ENCODE measurements around the gene CCDC192. TPM values are rescaled to one million over a fixed set of nuclear protein-coding genes. Genes with fewer than 3 reads are reported as not detected.

Gene CCDC192
- total and polyA plus RNA-seq, 2 donors = 0.09 to 0.11 TPM

GRCh38 chr5:127947941-127948340 lies 244.8 kb downstream of the CCDC192 start:
- no peak for DNase-seq (ENCODE audit: low read depth in 6 of 9, low spot score in 9 of 9)
- Histone ChIP-seq H3K27ac (ENCODE audit: low read depth in 1 of 2, low read length in 1 of 2) (no peak overlapping the region), H3K4me1 (ENCODE audit: control insufficient read depth in 2 of 2, insufficient read depth in 2 of 2, low read length in 2 of 2) (no peaks in the 10 kb centered on the region), H3K4me3 (ENCODE audit: low read length in 2 of 2) (no peak overlapping the region), H3K27me3 (ENCODE audit: control insufficient read depth in 2 of 2, insufficient read depth in 1 of 2, low read length in 1 of 2) (no peaks in the 10 kb centered on the region), H3K9me3 (ENCODE audit: control insufficient read depth in 2 of 2, insufficient read depth in 1 of 2, low read length in 1 of 2) (no peaks in the 10 kb centered on the region), H3K36me3 (ENCODE audit: control insufficient read depth in 2 of 2, insufficient read depth in 2 of 2, low read length in 1 of 2) (no peaks in the 10 kb centered on the region)
- WGBS = 98% methylated on average over 1 of the region's 1 CpG

DNA sequence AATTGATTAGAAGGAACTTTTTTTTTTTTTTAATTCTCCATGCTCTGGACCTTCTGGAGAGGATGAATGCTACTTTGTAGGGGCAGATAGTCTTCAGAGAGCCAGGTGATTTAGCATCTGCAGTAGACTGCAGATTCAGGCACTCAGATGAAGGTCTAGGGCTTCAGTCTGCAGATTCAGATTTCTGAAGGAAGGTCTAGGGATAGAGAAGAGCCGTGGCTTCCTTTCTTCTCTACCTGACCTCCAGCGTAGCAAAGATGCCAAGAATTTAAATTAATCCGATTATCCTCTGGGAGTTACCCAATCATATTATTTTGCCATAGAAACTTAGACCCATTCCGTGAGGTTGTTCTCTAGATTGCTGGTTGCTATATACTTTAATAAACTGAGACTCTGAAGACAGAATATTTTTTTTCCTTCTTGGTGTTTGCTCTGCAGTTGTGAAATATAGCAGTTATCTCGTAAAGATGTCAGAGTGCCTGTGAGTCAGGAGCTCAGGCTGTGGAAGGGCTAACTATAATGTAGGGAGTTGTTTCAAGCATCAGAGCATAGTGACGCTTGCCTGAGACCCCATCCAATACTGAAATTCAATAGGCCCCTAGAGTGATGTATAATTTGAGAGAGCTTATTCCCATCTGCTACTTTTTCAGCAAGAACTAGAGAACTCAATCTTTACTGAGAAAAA lies 247.7 kb downstream of the CCDC192 start:
- no peak for DNase-seq (ENCODE audit: low read depth in 6 of 9, low spot score in 9 of 9)
- no peak overlapping the region for H3K27ac ChIP-seq (ENCODE audit: low read depth in 1 of 2, low read length in 1 of 2)
- H3K9me3 ChIP-seq (ENCODE audit: control insufficient read depth in 2 of 2, insufficient read depth in 1 of 2, low read length in 1 of 2) = no peaks in the 10 kb centered on the region
- 95% methylated on average over 6 of the region's 6 CpGs for WGBS
- no peaks in the 10 kb centered on the region for H3K27me3 ChIP-seq (ENCODE audit: control insufficient read depth in 2 of 2, insufficient read depth in 1 of 2, low read length in 1 of 2)
- H3K4me3 ChIP-seq (ENCODE audit: low read length in 2 of 2) = no peak overlapping the region
- no peaks in the 10 kb centered on the region for H3K36me3 ChIP-seq (ENCODE audit: control insufficient read depth in 2 of 2, insufficient read depth in 2 of 2, low read length in 1 of 2)
- no peaks in the 10 kb centered on the region for H3K4me1 ChIP-seq (ENCODE audit: control insufficient read depth in 2 of 2, insufficient read depth in 2 of 2, low read length in 2 of 2)

- H3K4me1 ChIP-seq (ENCODE audit: control insufficient read depth in 2 of 2, insufficient read depth in 2 of 2, low read length in 2 of 2) = no peaks in the 10 kb centered on the region
- 94% methylated on average over 4 of the region's 4 CpGs for WGBS
- DNase-seq (ENCODE audit: low read depth in 6 of 9, low spot score in 9 of 9) = no peak
- no peak overlapping the region for H3K27ac ChIP-seq (ENCODE audit: low read depth in 1 of 2, low read length in 1 of 2)
- H3K36me3 ChIP-seq (ENCODE audit: control insufficient read depth in 2 of 2, insufficient read depth in 2 of 2, low read length in 1 of 2) = no peaks in the 10 kb centered on the region
- no peak overlapping the region for H3K4me3 ChIP-seq (ENCODE audit: low read length in 2 of 2)
- H3K9me3 ChIP-seq (ENCODE audit: control insufficient read depth in 2 of 2, insufficient read depth in 1 of 2, low read length in 1 of 2) = no peaks in the 10 kb centered on the region
- no peaks in the 10 kb centered on the region for H3K27me3 ChIP-seq (ENCODE audit: control insufficient read depth in 2 of 2, insufficient read depth in 1 of 2, low read length in 1 of 2)
Observed at GRCh38 chr5:127951791-127952190, 248.6 kb downstream of the CCDC192 start.

DNA sequence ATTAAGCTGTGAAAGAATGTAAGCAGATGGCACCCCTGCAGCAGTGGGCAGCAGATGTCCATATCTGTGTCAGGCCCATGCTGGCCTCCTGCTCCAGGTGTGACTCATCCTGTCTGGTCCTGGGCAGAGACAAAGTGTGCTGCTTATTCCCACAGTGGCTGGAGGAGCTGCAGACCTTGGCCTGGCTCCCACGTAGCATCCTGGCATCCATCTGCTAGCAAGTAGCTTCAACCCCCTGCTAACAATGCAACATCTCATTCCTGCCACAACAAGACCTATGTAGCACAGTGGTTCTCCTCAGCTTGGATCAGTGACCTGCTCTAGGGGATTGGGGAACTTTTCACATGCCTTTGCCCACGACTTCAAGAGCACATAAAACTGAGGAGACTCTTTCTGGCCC lies 254.0 kb downstream of the CCDC192 start:
- Histone ChIP-seq H3K4me3 (ENCODE audit: low read length in 2 of 2) (no peak overlapping the region), H3K36me3 (ENCODE audit: control insufficient read depth in 2 of 2, insufficient read depth in 2 of 2, low read length in 1 of 2) (no peaks in the 10 kb centered on the region), H3K4me1 (ENCODE audit: control insufficient read depth in 2 of 2, insufficient read depth in 2 of 2, low read length in 2 of 2) (peaks cover 3 to 14% of the 10 kb centered on the region in 2 donors), H3K9me3 (ENCODE audit: control insufficient read depth in 2 of 2, insufficient read depth in 1 of 2, low read length in 1 of 2) (no peaks in the 10 kb centered on the region), H3K27me3 (ENCODE audit: control insufficient read depth in 2 of 2, insufficient read depth in 1 of 2, low read length in 1 of 2) (no peaks in the 10 kb centered on the region), H3K27ac (ENCODE audit: low read depth in 1 of 2, low read length in 1 of 2) (no peak overlapping the region)
- DNase-seq (ENCODE audit: low read depth in 6 of 9, low spot score in 9 of 9) = no peak
- 62% methylated on average over 2 of the region's 2 CpGs for WGBS

DNA sequence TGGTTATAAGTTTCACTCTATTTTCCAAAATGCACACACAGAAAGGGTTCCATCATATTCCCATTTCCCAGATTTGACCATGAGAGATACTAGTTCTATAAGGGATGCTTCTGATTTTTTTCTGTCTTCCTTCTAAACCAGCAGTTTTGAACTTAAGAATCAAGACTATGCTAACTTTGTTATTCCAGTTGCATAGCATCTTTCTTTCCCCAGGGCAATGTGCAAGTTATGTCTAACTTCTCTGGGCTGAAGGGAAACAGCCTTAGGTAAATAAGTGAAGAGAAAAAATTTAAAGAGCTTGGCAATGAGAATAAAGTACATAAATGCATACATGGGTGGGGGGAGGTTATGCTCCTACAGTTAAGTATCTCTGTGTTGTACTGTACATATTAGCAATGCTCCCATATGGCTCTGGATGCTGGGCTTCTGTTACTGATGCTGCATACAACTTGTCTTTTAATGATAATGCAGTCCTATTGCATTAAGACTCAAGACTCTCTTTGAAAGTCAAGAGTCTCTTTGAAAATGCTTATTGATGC lies 254.6 kb downstream of the CCDC192 start:
- H3K27ac ChIP-seq (ENCODE audit: low read depth in 1 of 2, low read length in 1 of 2) = no peak overlapping the region
- no peak for DNase-seq (ENCODE audit: low read depth in 6 of 9, low spot score in 9 of 9)
- H3K9me3 ChIP-seq (ENCODE audit: control insufficient read depth in 2 of 2, insufficient read depth in 1 of 2, low read length in 1 of 2) = no peaks in the 10 kb centered on the region
- no peak overlapping the region for H3K4me3 ChIP-seq (ENCODE audit: low read length in 2 of 2)
- no peaks in the 10 kb centered on the region for H3K27me3 ChIP-seq (ENCODE audit: control insufficient read depth in 2 of 2, insufficient read depth in 1 of 2, low read length in 1 of 2)
- peaks cover 3 to 14% of the 10 kb centered on the region in 2 donors for H3K4me1 ChIP-seq (ENCODE audit: control insufficient read depth in 2 of 2, insufficient read depth in 2 of 2, low read length in 2 of 2)
- no peaks in the 10 kb centered on the region for H3K36me3 ChIP-seq (ENCODE audit: control insufficient read depth in 2 of 2, insufficient read depth in 2 of 2, low read length in 1 of 2)

- Histone ChIP-seq H3K27me3 (ENCODE audit: control insufficient read depth in 2 of 2, insufficient read depth in 1 of 2, low read length in 1 of 2) (no peaks in the 10 kb centered on the region), H3K27ac (ENCODE audit: low read depth in 1 of 2, low read length in 1 of 2) (no peak overlapping the region), H3K4me3 (ENCODE audit: low read length in 2 of 2) (no peak overlapping the region), H3K36me3 (ENCODE audit: control insufficient read depth in 2 of 2, insufficient read depth in 2 of 2, low read length in 1 of 2) (no peaks in the 10 kb centered on the region), H3K9me3 (ENCODE audit: control insufficient read depth in 2 of 2, insufficient read depth in 1 of 2, low read length in 1 of 2) (no peaks in the 10 kb centered on the region), H3K4me1 (ENCODE audit: control insufficient read depth in 2 of 2, insufficient read depth in 2 of 2, low read length in 2 of 2) (peaks cover 3 to 14% of the 10 kb centered on the region in 2 donors)
- WGBS = 84% methylated on average over 5 of the region's 5 CpGs
- no peak for DNase-seq (ENCODE audit: low read depth in 6 of 9, low spot score in 9 of 9)
Observed at GRCh38 chr5:127958421-127959011, 255.3 kb downstream of the CCDC192 start.

GRCh38 chr5:127959152-127959764 lies 256.1 kb downstream of the CCDC192 start:
- no peak for DNase-seq (ENCODE audit: low read depth in 6 of 9, low spot score in 9 of 9)
- no peaks in the 10 kb centered on the region for H3K36me3 ChIP-seq (ENCODE audit: control insufficient read depth in 2 of 2, insufficient read depth in 2 of 2, low read length in 1 of 2)
- no peaks in the 10 kb centered on the region for H3K27me3 ChIP-seq (ENCODE audit: control insufficient read depth in 2 of 2, insufficient read depth in 1 of 2, low read length in 1 of 2)
- no peaks in the 10 kb centered on the region for H3K9me3 ChIP-seq (ENCODE audit: control insufficient read depth in 2 of 2, insufficient read depth in 1 of 2, low read length in 1 of 2)
- H3K4me3 ChIP-seq (ENCODE audit: low read length in 2 of 2) = no peak overlapping the region
- H3K27ac ChIP-seq (ENCODE audit: low read depth in 1 of 2, low read length in 1 of 2) = no peak overlapping the region
- H3K4me1 ChIP-seq (ENCODE audit: control insufficient read depth in 2 of 2, insufficient read depth in 2 of 2, low read length in 2 of 2) = peaks cover 3 to 14% of the 10 kb centered on the region in 2 donors
- 30% methylated on average over 3 of the region's 3 CpGs for WGBS

GRCh38 chr5:127960270-127960691 lies 257.1 kb downstream of the CCDC192 start:
- 96% methylated on average over 1 of the region's 1 CpG for WGBS
- Histone ChIP-seq H3K4me3 (ENCODE audit: low read length in 2 of 2) (no peak overlapping the region), H3K4me1 (ENCODE audit: control insufficient read depth in 2 of 2, insufficient read depth in 2 of 2, low read length in 2 of 2) (peaks cover 3 to 14% of the 10 kb centered on the region in 2 donors), H3K36me3 (ENCODE audit: control insufficient read depth in 2 of 2, insufficient read depth in 2 of 2, low read length in 1 of 2) (no peaks in the 10 kb centered on the region), H3K9me3 (ENCODE audit: control insufficient read depth in 2 of 2, insufficient read depth in 1 of 2, low read length in 1 of 2) (no peaks in the 10 kb centered on the region), H3K27ac (ENCODE audit: low read depth in 1 of 2, low read length in 1 of 2) (no peak overlapping the region), H3K27me3 (ENCODE audit: control insufficient read depth in 2 of 2, insufficient read depth in 1 of 2, low read length in 1 of 2) (no peaks in the 10 kb centered on the region)
- no peak for DNase-seq (ENCODE audit: low read depth in 6 of 9, low spot score in 9 of 9)
